DOHH2 (cell line): ENCODE results near the gene GPR152.

ENCODE experiments used
- CTCF ChIP-seq: fragments of 200-600 bp; sonication (generic); IDR thresholded peaks from one replicate; pipeline ENCODE4 v1.5.1; 2014; ENCODE audit warnings: antibody characterized with exemption, mild to moderate bottlenecking, low read depth, low read length; ENCODE audit not compliant: poor library complexity, severe bottlenecking
- EZH2phosphoT487 ChIP-seq: fragments of 200-600 bp; sonication (generic); IDR thresholded peaks from 2 replicates; pipeline ENCODE4 v1.6.1; 2017; ENCODE audit warnings: borderline replicate concordance, mild to moderate bottlenecking, antibody characterized with exemption, low read length, moderate library complexity, mixed read lengths

DNA sequence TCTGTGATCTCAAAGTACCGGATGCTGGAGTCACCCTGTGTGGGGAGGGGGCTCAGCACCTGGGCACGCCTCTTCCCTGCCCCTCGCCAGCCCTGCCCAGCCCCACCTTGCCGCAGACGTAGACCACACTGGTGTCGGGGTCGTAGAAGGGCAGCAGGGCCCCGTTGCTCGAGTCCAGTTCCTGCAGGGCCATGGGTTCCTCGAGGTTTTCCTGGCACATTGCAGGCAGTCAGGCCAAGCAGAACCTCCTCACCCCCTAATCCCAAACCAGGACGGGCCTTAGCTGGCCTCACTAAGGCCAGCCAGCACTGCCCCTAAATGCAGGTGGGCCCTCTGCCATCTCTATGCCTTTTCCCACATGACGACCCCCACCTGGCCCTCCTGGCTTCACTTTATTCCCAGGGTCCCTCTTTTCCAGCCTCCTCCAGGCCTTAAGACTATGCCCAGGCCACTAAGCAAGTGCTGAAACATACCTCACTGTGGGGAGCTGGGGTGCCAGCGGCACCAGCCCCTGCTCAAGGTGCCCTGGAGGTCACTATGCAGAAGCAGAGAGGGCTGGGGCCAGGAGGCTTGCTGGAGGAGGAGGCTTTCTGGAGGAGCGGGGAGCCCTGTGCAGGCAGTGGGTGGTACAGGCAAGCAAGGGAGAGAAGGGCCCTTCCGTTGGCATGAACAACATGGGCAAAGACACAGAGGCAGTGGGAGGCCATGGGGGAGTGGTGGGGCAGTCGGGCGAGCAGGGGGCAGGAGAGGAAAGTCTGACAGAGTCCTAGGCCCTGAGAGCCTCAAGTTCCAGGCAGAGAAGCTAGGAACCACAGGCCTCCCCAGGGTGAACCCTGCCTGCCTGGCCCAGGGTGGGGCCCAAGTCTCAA, 12.1 kb downstream of the GPR152 start:
- no peak for TF ChIP-seq CTCF
- TF ChIP-seq EZH2phosphoT487: no peak
